GM11168 (cell line): ENCODE data around the gene MEGF10.
"Not testable (repeated sequence)": the region's sequence is repeated elsewhere in the genome, so short reads cannot be mapped to it uniquely, and the experiment has no call there.

ENCODE experiments used
- in situ Hi-C: fragments of 300-500 bp; cut with MboI; formaldehyde crosslinking; loops from one replicate; pipeline ENCODE4 v1.12.0; 2022; ENCODE audit warnings: low sequenced_read_pairs; ENCODE audit not compliant: unreplicated experiment

Gene MEGF10

DNA sequence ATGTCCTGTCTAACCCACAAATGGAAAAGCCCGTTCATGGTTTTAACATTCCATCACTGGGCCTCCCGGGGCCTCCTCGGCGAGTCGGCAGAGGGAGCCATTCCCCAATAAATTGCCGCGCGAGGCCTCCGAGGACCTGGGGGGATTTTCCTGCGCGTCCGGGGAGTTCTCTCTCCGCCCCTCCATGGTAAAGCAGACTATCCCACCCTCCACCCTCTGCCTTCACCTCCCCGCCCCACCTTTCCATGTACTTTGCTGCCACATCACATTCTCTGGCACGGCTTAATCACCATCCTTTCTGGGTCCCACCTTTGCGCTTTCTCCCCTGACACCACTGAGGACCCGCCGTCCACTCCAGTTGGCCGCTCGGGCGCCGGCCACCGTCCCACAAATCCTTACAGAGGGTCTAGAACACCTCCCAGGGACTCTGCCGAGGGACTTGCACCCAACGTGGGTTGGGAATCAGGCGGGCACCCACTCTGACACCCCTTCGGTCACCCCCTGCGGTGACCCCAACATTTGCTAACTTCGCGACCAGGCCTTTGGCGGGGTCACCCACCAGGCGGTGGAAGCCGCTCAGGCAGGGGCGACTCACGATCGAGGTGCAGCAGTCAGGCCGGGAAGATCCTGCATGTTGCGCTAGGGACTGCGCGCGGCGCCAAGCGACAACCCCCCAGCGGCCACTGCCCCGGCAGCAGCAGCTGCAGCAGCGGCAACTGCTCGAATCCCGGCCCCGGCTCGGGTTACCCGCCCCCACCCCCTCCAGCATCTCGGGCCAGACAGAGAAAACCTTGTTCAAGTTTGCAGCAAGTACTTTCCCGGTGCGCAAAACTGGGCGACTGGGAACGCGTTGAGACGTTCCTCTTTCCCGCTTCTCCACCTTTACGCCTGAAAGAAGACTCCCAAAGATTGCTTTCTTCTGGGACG, at the start of gene MEGF10:
Gene MEGF10, plus strand, starts transcription at position 778 of the 927 bp plus-strand sequence. CDS start 40,513 bp downstream, outside the sequence.
- in situ Hi-C loops = no loop called here

DNA sequence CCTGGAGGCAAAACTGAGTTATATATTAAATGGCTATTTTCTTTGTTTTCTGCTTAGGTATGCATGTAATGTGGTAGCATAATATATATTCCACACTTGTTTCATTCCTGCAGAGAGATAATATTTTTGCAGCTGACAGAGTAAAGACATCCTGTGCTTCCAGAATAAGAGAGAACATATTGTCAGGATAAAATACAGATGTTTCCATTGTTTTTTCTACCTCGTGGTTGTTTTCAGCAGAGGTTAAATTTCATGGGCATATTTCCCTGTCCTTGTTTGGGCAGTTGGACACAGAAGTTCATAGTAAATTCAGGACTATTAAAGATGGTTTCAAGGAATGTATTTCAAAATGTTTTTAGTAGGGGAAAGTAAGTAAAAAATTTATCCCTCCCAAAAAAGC, 47.6 kb upstream of the MEGF10 start:
- in situ Hi-C loops = no loop called here

GRCh38 chr5:127254729-127255284, 35.8 kb upstream of the MEGF10 start:
- in situ Hi-C loops = no loop called here

DNA sequence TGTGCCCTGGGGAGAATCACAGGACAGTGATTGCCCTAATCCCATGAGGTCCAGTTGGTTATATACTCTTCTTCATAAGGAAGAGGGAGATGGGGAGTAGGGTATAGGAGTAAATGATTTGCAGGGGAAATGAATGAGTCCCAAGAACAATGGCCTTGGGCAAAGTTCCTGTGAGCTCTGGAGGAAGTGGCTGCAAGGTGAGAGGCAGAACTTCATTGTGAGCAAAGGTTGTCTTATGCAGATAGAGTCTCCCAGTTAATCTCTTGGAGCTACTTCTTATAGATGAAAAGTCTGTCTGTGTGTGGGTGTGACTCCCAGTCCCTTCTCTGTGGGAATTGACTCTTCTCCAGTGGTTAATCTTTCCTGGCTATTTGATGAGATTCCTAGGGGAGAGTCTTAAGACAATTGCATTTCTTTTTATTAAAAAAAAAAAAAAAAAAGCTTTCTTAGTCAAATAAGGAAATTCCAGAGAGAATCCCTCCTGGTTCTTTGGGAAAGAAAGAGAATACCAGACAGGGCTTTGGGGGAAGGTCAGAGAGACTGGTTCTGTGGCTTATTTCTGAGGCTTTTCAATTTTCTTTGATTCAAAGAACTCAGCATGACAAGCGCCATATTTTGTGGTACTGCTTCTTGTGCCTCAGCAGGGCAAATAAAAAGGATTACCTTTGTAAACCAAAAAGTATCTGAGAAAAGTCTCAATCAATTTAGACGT, 33.6 kb upstream of the MEGF10 start:
- in situ Hi-C loops = no loop called here

GRCh38 chr5:127260686-127261085, 29.9 kb upstream of the MEGF10 start:
- in situ Hi-C loops = no loop called here

DNA sequence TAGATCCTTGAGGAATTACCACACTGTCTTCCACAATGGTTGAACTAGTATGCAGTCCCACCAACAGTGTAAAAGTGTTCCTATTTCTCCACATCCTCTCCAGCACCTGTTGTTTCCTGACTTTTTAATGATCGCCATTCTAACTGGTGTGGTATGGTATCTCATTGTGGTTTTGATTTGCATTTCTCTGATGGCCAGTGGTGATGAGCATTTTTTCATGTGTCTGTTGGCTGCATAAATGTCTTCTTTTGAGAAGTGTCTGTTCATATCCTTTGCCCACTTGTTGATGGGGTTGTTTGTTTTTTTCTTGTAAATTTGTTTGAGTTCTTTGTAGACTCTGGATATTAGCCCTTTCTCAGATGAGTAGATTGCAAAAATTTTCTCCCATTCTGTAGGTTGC, 25.1 kb upstream of the MEGF10 start:
- in situ Hi-C loops = not testable (repeated sequence)

GRCh38 chr5:127268342-127268741, 22.3 kb upstream of the MEGF10 start:
- in situ Hi-C loops = not testable (repeated sequence)

- in situ Hi-C loops = not testable (repeated sequence)
These were observed 19.9 kb upstream of the MEGF10 start for GRCh38 chr5:127270713-127271112.

DNA sequence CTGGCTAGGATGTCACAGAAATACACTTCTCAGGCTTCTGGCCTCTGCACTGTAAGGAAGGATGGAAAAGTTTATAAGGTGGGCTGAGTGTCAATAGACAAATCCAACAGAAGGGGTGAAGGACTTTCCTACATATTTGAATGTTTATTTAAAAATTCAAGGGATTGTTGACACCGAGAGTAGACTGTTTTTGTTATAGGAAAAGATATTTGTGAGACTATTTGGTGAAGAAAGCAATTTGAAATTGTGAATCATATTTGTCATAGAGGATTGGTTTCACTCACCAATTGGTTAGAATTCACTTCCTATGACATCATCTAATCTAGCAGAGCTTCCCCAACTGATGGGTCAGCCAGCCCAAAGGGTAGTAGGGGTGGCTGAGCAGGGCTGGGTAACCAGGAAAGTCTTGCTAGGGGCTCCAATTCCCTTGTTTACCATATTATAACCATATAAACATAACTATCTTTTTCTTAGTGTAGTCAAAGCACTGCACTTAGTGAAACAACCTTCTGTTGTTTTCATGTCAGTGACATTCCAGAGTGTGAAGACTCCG, 14.9 kb upstream of the MEGF10 start:
- in situ Hi-C loops = no loop called here

DNA sequence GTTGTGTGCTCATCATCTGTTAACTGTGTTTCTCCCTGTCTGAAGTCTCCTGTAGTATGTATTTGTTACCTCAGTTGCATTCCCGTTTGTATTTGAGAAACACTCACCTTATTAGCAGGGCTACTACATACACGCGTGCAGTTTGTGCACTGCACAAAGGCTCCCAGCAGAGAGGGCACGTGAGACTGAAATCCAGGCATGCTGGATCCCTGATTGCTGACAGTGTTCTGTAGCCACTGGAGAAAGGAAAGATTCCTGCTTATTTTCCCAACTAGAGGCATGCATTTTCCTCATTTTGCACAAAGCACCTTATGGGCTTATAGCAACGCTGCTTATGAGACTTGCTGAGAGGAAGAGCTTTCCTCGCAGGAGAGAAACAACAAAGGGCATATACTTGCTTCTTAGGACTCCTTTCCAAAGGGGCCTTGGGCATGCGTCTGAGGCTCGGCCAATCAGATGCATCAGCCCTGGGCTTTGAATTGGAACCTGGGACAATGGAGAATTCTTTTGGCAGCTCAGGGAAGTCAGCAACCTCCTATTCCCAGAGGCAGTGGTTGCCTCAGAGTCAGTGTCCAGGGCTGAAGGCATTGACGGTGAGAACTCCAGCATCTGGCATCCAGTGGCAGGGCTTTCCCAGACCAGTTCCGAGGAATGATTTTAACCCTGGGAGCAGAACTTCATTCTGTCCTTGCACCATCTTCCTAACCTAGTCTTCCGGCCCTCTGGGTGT, 9.9 kb upstream of the MEGF10 start:
- in situ Hi-C loops = no loop called here

DNA sequence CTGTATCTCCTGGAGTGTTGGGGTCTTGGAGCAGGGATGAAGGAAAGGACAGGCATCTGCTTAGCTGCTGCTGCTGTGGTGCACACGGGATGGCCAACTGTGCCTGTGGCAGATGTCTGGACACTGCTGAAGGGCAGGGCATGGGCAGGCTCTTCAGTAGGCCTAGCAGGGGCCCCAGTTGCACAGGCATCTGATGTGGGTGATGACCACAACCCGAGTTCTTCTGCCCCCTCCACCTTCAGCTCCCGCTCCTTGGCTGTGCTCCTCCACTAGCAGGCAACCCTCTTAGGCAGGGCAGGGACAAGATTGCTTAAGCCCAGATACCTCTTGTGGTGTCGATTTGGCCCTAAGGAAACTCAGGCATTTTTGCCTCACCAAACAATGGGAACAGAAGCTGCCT, 9.0 kb upstream of the MEGF10 start:
- in situ Hi-C loops = no loop called here

DNA sequence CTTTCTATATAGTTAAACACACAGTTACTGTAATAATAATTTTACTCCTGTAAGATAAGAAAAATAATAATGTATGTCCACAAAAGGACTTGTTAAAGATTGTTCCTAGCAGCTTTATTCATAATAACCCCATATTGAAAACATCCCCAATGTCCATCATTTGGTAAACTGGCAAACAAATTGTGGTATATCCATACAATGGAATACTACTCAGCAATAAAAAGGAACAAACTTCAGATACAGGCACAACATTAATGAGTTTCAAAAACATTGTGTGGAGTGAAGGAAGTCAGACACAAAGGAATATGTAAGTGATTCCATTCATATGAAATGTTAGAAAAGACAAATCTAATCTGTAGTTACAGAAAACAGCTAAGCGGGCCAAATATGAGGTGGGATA, 1.9 kb upstream of the MEGF10 start:
- in situ Hi-C loops = no loop called here

GRCh38 chr5:127290946-127291693, 524 bp downstream of the MEGF10 start:
- in situ Hi-C loops = no loop called here

- in situ Hi-C loops = no loop called here
These were observed 1.6 kb downstream of the MEGF10 start for GRCh38 chr5:127292030-127292735.

GRCh38 chr5:127293373-127293772, 2.8 kb downstream of the MEGF10 start:
- in situ Hi-C loops = no loop called here

- in situ Hi-C loops = no loop called here
These were observed 4.2 kb downstream of the MEGF10 start for GRCh38 chr5:127294829-127295228.

- in situ Hi-C loops = no loop called here
These were observed 4.9 kb downstream of the MEGF10 start for GRCh38 chr5:127295454-127295853.

DNA sequence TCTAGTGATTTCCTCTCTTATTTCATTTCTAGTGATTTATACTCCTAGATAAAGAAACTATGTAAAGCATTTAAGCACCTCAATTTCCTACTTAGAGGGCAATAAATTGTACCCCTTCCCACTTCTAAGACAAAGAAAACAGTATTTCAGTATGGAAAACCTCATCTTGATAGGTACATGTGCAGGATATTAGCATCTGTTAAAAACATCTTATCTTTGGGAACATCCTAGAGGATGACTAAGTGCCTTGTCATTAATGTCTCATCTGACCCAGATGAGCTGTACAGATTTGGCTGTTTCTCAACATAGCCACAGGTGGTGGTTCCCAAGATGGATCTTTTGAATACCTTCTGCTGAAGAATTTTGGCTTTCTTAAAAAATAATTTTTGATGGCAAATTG, 5.7 kb downstream of the MEGF10 start:
- in situ Hi-C loops = no loop called here

DNA sequence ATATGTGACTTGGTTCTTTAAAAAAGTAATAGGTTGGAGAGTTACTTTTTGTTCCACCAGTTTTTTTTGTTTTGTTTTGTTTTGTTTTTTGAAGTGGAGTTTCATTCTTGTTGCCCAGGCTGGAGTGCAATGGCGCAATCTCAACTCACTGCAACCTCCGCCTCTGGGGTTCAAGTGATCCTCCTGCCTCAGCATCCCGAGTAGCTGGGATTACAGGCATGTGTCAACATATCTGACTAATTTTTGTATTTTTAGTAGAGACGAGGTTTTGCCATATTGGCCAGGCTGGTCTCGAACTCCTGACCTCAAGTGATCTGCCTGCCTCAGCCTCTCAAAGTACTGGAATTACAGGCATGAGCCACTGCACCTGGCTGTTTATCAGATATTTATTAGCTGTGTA, 6.3 kb downstream of the MEGF10 start:
- in situ Hi-C loops = not testable (repeated sequence)
